OCI-LY7 (cell line): ENCODE results near the gene IMMT.

Source experiments
- EZH2phosphoT487 ChIP-seq: fragments of 200-600 bp; sonication (generic); IDR thresholded peaks from 2 replicates; pipeline ENCODE4 v1.6.1; 2018; ENCODE audit warnings: low read depth, borderline replicate concordance, mild to moderate bottlenecking, mixed run types, antibody characterized with exemption, low read length, moderate library complexity, mixed read lengths
- TF ChIP-seq, protein P1 (sequence below): fragments of 200-600 bp; sonication (generic); conservative IDR thresholded peaks from 2 replicates; pipeline ENCODE4 v1.5.1; 2014; ENCODE audit warnings: mild to moderate bottlenecking, antibody characterized with exemption, low read length, moderate library complexity, mixed read lengths

DNA sequence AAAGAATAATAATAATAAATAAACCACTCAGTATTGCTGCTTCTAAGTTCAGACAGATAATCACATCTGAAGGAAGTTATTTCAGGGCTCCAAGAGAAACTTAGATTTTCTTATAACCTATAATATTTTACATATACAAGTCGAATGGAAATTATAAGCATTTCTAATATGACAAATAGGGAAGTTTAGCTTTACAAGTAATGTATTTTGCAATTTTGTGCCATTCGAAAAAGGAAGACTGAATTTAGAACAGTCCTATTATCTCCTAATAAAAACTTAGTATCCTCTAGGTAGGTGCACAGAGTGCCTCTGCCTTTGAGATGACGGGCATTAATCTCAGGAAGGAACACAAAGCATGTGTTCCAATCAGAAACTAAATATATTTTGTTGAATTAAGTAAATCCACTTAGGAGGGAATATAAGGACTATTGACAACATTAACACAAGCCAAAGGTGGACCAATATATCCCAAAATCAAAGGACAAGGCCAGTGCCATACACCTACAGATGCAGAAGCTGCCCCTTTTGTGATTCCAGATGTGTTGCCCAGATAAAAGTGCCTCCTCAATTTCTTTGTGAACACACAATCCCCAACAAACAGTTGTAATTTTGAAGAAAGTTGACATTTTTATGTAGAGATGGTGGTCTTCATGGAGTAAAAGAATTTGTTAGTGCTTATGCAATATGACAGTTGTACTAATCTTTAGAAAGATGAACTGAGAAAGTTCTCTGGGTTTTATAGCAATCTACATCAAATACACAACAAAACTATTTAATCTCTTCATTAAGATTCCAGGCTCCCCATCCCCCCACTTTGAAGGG is 52.6 kb downstream of the IMMT start:
- TF ChIP-seq, protein P1, sequence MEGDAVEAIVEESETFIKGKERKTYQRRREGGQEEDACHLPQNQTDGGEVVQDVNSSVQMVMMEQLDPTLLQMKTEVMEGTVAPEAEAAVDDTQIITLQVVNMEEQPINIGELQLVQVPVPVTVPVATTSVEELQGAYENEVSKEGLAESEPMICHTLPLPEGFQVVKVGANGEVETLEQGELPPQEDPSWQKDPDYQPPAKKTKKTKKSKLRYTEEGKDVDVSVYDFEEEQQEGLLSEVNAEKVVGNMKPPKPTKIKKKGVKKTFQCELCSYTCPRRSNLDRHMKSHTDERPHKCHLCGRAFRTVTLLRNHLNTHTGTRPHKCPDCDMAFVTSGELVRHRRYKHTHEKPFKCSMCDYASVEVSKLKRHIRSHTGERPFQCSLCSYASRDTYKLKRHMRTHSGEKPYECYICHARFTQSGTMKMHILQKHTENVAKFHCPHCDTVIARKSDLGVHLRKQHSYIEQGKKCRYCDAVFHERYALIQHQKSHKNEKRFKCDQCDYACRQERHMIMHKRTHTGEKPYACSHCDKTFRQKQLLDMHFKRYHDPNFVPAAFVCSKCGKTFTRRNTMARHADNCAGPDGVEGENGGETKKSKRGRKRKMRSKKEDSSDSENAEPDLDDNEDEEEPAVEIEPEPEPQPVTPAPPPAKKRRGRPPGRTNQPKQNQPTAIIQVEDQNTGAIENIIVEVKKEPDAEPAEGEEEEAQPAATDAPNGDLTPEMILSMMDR = no peak
- no peak for TF ChIP-seq EZH2phosphoT487
